Endothelial cell of umbilical vein (primary cell): ENCODE results near the gene PSMB2.
A peak's percentile ranks its signal among the peaks of the same experiment; 100 is the strongest.

Experiments used
- CTCF ChIP-seq, 2 donors: IDR thresholded peaks; 1 replicate in 1 of 2; 2 replicates in 1 of 2; pipeline ENCODE4 v1.5.1; 2011; ENCODE audit warnings: low read length in 2 of 2, mild to moderate bottlenecking in 2 of 2, moderate library complexity in 2 of 2, control low read depth in 1 of 2, inconsistent platforms in 1 of 2, low read depth in 1 of 2; ENCODE audit not compliant: insufficient read depth in 1 of 2; ENCODE audit errors: extremely low read depth in 1 of 2
- EZH2 ChIP-seq: IDR thresholded peaks from 2 replicates; pipeline ENCODE4 v1.6.1; 2012; ENCODE audit warnings: borderline replicate concordance, low read depth, mild to moderate bottlenecking, moderate library complexity, low read length, inconsistent platforms; ENCODE audit not compliant: severe bottlenecking
- JUN ChIP-seq: IDR thresholded peaks from 2 replicates; pipeline ENCODE4 v1.6.1; 2011; ENCODE audit warnings: borderline replicate concordance, low read depth; ENCODE audit not compliant: insufficient read length, insufficient read depth
- MAX ChIP-seq: IDR thresholded peaks from 2 replicates; pipeline ENCODE4 v1.6.1; 2011; ENCODE audit not compliant: insufficient read depth, insufficient read length
- MYC ChIP-seq: IDR thresholded peaks from one replicate; pipeline ENCODE4 v1.6.1; 2011; ENCODE audit warnings: mild to moderate bottlenecking, low read depth, low read length
- POLR2A ChIP-seq: IDR thresholded peaks from 2 replicates; pipeline ENCODE4 v1.6.1; 2012; ENCODE audit warnings: low read depth, mild to moderate bottlenecking, control low read depth, low read length
- POLR2AphosphoS5 ChIP-seq: IDR thresholded peaks from 2 replicates; pipeline ENCODE4 v1.6.1; 2012; ENCODE audit warnings: low read depth, mild to moderate bottlenecking, control low read depth, low read length, moderate library complexity; ENCODE audit not compliant: insufficient read depth

DNA sequence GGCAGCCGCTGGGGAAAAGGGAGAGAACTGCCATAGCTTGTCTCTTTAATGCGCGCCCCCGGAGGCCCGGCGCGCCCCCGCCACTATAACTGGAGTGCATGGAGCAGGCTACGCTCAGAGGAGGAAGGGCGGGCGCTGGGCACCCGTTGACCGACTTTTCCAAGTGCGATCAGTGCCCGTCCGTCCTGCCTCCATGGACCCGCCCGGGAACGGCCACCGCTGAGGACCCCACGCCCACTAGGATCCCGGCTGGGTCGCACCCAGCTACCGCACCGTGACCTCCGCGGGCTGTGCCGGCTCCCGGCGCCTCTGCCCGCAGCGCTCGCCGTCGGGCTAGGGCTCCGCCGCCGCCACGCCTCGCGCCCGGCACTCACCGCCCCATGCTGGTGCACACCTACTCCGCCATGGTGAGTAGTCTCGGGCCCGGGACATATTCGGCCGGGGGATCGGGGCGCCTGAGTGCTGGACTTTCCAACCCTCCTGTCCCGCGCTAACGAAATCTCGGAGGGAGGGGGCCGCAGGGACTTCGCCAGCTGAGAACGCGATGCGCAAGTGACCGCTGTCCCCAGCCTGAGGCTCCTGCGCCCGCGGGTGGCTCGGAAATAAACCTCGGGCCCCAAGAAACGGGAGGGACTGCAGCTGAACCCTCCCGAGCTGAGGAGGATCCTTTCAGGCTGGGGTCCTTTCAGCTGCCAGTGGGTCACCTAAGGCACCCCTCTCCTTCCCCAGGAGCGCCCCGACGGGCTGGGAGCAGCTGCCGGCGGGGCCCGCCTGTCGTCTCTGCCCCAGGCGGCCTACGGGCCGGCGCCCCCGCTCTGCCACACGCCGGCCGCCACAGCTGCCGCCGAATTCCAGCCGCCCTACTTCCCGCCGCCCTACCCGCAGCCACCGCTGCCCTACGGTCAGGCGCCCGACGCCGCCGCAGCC lies 67.9 kb downstream of the PSMB2 start, which contains the start of gene TFAP2E:
- TF ChIP-seq EZH2 (peak; percentile 100), POLR2AphosphoS5 (no peak), CTCF (IDR thresholded peaks at IDR 0.05; ENCODE audit: extremely low read depth in 1 of 2, insufficient read depth in 1 of 2, low read depth in 1 of 2, low read length in 2 of 2) (no peak), MAX (no peak), POLR2A (no peak), MYC (no peak), JUN (no peak)
